GOT3 (cell line): ENCODE results near the gene HMCN2.

ENCODE experiments used
- DNase-seq: peaks from one replicate; lab custom pipeline; 2025; ENCODE audit warnings: mixed read lengths; lab: John Stamatoyannopoulos, UW

Gene HMCN2

DNA sequence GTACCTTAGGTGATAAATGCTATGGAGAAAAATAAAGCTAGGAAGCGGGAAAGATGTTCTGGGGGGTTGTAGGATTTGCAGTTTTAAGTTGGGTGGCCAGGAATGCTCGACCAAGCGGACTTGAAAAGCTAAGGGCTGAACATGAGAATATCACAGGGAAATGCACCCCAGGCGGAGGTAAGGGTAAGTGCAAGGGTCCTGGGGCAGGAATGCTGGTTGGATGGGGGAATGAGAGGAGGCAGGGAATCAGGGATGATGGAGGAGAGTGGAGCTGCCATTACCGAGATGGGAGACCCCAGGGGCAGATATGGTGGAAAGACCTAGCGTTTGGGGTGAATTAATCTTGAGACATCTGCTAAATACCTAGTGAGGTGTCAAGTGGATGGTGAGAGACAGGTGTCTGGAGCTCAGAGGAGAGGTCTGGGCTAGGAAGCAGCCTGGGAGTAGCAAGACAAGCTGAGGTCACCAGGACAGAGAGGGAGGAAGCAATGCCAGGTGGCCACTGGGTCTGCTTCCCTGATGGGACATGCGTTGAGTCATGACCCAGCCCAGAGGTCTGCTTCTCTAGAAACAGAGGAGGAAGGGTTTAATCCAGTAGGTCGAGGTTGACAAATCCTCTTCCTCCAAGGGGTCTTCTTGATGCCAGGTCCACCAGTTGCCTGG is 101.5 kb downstream of the HMCN2 start:
- no peak for DNase-seq

DNA sequence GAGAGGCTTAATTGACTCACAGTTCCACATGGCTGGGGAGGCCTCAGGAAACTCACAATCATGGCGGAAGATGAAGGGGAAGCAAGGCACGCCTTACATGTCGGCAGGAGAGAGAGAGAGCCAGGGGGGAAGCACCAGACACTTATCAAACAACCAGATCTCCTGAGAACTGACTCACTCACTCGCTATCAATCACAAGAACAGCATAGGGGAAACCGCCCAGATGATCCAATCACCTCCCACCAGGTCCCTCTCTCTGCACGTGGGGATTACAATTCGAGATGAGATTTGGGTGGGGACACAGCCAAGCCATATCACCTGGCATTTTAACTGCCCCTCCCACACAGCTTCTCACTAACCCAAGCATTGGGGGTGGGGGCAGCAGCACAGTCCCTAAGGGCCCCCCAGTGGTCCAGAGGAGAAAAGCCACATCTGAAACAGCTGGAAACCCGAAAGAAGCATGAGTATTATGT is 103.1 kb downstream of the HMCN2 start:
- DNase-seq = no peak

DNA sequence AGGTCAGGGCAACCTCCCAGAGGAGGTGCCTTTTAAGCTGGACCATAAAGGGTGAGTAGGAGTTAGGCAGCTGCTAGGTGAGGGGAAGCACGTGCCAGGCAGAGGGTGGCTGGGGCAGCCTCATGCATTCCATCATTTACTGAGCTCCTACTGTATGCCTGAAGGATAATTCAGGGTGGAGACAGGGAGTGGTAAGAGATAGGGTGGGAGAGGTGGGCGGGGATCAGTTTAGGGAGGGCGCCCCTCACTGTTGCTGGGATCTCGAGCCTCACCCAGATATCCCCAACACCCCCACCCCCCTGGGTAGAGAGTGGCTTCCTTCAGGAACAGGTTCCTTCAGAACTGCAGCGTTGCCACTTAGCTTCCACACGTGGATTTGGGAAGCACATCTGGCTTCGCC is 104.7 kb downstream of the HMCN2 start:
- no peak for DNase-seq

DNA sequence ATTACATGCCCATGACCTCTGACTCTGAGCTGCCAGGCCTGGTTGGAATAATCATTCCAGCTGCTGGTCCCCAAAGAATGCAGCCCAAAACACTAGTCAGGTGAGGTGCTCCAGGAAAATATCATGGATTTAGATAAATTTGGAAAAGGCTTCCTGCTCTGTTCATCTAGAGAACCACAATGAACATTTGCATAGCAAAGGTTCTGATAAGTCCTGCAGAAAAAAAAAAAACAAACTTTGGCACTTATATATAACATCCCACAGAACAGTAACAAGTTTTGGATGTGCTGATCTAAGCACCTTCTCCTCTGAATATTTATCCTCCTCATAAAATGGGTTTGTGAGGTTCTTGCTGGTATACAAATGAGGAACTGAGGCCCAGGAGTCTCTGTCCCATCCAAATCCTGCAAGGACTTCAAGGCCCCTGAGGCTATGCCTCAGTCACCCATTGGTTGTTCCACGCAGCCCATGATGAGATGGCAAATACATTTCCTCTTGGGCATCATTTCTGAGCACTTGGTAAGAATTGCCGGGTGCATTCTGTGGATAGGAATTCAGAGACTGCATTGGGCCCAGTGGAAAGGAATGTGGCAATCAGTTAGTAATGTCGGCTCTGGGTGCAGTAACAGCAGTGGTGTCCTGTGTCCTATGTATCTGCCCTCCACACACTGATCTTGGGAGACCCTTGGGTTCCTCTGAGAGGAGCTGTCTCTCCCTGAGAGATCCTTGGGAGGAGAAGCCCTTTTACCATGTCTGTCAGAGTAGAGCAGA is 105.8 kb downstream of the HMCN2 start:
- DNase-seq = no peak

DNA sequence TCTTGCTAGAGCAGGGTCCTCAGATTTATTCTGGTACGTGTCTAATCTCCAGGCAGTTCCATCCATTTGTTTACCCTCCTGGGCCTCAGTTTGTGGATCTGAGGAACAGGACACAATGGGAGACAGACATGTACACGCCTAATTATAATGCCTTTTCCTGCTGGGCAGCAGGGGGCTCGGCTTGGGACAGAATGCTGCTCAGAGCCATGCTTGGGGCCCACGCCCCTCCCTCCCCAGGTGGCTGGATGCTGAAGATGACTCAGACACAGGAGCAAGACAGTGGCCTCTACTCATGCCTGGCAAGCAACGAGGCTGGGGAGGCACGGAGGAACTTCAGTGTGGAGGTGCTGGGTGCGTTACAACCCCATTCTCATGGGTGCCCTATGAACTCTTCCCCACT is 106.5 kb downstream of the HMCN2 start:
- no peak for DNase-seq

DNA sequence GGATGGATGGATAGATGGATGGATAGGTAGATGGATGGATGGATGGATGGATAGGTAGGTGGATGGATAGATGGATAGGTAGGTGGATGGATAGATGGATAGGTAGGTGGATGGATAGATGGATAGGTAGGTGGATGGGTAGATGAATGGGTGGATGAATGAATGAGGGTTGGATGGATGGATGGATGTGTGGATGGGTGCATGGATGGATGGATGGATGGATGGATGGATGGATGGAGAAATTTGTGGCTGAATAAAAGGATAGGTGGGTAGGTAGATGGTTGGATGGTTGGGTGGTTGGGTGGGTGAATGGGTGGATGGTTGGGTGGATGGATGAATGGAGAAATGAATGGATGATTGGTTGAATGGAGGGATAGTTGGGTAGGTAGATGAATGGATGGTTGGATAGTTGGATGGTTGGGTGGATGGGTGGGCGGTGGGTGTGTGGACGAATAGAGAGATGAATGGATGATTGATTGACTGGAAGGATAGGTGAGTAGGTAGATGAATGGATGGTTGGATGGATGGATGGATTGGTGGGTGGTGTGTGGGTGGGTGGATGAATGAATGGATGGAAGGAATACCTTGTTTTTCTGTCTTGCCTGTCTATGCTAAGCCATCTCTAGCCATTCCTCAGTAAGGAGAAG is 108.2 kb downstream of the HMCN2 start:
- no peak for DNase-seq

DNA sequence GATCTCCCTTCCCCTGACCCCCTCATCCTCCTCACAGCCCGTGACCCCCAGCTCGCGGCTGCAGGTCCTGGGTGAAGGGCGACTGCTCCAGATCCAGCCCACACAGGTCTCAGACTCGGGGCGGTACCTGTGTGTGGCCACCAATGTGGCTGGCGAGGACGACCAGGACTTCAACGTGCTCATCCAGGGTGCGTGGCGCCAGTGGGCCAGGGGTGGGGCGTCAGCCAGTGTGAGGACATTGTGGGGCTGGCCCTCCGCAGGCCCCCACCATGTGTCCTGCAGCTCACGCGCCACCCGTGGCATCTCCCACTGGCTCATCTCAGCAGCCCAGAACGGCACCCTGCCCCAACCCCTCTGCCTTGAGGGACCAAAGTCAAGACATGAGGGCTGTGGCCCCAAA is 112.1 kb downstream of the HMCN2 start:
- no peak for DNase-seq

DNA sequence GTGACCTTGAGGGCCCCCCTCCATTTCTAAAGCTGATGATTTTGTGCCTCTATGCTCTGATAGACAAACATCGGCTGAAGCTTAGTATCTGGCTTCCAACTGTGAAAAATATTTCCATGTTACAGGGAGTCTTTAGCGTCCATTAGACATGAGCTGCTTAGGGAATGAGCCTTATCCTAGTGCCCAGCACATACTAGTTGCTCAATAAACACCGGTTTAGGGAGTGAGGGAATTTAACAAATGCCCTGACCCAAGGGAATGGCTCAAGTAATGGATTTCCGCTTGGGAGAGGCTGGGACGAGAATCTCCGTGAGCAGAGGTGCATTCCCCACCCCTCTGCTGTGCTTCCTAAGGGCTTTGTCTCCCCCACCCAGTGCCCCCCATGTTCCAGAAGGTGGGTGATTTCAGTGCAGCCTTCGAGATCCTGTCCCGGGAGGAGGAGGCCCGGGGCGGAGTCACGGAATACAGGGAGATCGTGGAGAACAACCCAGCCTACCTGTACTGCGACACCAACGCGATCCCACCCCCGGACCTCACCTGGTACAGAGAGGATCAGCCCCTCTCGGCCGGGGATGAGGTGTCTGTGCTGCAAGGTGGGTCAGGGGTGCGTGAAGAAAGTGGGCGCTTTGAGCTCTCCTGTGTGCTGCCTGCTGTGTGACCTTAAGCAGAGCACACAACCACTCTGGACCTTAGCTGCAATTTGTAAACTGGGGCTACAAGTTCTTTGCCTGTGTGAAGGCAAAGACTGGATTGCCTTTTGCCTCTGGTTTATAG is 113.5 kb downstream of the HMCN2 start:
- no peak for DNase-seq

DNA sequence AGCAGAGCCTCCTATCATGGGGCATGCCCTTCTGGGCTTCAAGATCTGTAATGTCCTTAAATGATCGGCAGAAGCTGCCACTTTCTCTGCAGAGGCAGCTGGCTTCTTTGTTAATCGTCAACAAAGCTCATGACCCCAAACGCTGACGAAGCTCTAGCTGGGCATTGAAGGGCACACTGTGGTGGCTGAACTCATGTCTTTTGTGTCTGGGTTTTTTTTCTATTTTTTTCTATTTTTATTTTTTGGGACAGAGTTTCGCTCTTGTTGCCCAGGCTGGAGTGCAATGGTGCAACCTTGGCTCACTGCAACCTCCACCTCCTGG is 114.0 kb downstream of the HMCN2 start:
- no peak for DNase-seq

DNA sequence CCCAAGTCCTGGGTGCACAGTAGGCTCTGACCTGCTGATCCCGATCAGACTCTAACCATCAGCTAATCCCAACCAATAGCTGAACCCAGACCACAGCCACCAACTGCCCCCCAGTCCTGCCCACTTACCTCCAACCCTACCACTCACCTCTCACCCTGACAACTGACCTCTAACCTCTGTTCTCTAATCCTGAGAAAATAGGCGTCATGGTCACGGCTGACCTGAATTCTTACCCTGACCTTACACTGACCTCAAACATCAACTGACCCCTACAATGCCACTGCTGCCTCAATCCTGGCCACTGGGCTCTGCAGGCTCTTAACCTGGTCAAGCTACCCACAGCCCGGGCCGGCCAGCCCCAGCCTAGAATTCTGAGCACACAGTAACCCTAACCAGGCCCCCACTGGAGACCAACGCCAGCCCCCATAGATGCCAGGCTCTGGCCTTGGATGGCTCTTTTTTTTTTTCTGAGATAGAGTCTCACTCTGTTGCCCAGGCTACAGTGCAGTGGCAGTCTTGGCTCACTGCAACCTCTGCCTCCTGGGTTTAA is 115.4 kb downstream of the HMCN2 start:
- DNase-seq = no peak

DNA sequence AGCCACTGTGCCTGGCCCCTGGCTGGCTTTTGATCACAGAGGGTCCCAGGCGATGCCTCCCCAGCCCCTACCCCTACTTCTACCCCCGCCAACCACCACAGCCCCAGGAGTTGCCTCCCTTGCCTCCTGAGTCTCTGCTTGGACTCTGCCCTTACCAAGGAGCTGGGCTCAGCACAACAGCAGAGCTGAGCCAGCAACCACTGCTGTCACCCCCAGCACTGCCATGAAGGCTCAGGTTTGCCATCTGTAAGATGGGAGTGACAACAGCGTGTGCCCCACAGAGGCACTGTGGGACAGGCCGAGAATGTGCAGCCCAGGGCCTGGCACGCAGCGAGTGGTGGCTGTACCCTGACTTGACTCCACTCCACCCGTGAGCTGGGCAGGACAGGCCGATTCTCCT is 116.1 kb downstream of the HMCN2 start:
- no peak for DNase-seq

DNA sequence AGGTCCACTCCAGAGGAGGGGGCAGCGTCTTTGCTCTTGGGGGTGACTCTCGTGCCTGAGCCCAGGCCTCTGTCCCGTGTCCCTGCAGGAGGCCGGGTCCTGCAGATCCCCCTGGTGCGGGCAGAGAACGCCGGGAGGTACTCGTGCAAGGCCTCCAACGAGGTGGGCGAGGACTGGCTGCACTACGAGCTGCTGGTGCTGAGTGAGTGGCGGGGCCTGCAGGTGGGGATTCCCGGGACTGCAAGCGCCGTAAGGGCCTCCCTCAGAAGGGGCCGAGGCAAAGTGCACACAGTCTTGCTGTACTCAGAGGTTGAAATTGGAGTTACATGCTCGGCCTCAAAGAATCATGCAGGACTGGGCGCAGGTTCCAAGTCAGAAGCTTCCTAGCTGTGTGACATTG is 116.5 kb downstream of the HMCN2 start:
- DNase-seq = no peak

DNA sequence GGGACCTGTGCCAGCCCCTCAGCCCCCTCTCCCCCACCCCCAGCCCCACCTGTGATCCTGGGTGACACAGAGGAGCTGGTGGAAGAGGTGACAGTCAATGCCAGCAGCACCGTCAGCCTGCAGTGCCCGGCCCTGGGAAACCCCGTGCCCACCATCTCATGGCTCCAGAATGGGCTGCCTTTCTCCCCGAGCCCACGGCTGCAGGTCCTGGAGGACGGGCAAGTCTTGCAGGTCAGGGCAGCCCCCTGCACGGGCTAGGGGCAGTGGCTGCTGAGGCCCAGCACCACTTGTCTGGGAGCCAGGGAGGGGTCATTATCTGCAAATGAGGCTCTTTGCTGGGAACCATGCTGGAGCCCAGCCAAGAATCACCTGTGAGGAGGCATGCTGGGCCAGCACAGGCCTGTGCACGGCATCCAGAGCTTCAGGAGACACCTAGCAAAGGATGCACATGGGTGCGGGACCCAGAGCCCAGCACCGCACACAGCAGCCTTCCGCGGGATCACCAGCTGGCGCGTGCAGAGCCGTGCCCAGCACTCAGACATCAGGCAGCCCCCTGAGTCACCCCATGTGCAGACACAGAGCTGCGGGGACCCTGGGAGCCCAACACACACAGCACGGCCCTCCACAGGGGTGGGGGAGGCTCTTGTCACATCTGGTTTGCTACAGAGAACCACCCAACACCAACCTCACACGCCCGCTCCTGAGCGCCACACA is 117.2 kb downstream of the HMCN2 start:
- no peak for DNase-seq

DNA sequence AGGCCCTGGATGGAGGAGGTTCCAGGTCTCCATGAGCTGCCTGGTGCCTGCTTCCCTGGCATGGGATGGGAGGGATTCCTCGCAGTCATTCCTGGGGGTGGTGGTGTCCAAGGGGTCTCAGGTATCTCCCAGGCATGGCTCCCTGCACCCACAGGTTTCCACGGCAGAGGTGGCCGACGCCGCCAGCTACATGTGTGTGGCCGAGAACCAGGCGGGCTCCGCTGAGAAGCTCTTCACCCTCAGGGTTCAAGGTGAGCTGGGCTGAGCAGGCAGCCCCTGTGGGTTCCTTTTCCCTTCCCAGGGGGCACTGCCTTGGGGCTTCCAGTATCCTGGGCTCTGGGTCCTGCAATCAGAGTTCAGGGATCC is 117.8 kb downstream of the HMCN2 start:
- no peak for DNase-seq

DNA sequence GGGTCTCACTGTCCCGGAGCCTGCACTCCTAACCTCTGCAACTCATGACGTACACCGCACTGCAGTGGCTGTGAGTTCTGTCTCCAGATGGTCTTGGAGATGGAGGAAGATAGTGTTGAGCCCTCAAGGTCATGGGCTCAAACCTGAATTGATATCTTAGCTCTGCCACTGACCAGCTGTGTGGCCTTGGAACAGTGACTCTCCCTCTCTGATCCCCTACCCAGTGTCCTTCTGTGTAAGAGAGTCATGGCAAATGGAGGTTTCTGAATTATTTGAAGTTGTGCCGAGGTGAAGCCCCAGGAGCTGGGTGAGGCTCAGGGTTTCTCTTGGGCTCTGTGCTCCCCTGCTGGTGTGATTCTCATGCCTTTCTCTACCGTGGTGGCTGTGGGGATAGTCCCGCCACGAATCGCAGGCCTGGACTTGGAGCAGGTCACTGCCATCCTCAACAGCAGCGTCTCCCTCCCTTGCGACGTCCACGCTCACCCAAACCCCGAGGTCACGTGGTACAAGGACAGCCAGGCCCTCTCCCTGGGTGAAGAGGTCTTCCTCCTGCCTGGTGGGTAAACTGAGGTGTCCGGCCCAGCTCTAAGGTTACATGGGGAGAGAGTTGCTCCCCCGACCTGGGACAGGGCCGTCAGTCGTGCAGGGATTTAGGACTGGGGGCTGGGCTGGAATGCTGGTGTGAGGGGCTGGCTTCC is 118.6 kb downstream of the HMCN2 start:
- DNase-seq = no peak

DNA sequence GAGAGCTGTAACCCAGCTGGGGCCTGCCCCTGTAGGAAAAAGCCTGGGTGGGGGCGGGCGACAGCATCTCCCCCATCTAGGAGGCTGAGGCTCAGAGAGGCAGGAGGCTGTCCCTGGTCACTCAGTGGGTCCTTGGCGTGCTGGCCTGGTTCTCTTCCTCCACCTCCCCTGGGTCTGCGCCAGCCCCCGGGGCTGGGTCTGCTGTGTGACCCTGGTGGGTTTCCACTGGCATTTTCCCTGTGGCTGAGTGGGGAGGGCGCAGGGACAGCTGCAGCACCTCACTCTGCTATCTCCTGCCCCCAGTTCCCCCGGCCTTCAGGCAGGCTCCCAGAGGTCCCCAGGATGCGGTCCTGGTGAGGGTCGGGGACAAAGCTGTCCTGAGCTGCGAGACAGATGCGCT is 119.7 kb downstream of the HMCN2 start:
- no peak for DNase-seq

DNA sequence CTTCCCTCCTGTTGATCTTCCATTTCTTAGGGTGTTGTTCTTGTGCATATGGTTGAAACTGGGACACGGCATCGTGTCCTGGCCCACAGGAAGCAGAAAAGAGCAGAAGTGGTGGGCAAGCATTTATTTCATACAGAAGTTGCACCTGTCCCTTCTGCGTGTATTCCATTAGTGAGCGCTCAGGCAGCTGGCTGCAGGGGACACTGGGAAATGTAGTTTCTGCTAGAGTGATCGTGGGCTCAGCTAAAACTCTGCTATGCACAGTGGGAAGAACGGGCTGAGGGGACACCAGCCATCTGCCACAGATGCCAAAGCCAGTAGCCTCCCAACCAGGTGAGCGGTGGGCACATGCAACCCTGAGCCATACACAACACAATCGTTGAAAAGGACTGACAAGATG is 121.8 kb downstream of the HMCN2 start:
- no peak for DNase-seq

DNA sequence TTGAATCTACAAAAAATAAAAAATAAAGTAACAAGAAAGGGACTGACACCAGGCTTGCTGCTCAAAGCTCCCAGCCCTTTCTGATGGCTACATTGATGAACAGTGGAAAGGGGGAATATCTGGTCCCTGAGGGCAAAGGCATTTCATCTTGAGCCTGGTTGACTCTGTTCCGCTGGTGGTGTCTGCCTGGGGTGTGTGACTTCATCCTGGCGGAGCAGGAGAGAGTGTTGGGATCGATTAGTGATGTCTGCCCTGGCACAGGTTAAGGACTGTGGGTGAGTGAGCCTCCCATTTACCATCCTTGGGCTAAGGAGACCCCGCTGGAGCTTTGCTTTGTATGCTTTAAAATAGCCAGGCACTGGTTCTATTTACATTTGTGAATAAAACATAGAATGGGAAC is 122.3 kb downstream of the HMCN2 start:
- DNase-seq = no peak

DNA sequence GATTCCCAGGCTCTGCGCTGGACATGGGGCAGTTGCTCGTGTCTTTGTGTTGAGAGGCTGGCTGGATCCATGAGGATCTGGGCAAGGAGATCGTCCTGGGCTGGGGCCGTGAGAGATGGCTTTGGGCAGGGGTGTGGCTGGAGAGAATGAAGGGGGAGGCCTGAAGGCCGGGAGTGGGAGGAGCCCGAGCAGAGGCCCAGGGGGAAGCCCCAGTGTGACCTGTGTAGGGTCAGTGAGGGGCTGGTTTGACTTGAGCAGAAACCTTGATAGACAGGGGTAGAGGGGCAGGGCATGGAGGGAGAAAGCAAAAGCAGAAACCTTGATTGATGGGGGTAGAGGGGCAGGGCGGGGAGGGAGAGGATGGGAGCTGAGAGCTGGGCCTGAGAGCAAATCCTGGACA is 124.8 kb downstream of the HMCN2 start:
- DNase-seq = no peak

DNA sequence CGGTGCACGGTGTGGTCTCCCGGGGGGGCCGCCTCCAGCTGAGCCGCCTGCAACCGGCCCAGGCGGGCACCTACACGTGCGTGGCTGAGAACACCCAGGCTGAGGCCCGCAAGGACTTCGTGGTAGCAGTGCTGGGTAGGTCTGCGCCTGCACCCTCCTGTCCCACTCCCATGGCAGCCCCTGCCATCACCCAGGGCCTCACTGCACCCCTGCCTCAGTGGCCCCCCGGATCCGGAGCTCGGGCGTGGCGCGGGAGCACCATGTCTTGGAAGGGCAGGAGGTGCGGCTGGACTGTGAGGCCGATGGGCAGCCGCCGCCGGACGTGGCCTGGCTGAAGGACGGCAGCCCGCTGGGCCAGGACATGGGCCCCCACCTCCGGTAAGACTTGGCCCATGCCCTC is 125.4 kb downstream of the HMCN2 start:
- DNase-seq = no peak

DNA sequence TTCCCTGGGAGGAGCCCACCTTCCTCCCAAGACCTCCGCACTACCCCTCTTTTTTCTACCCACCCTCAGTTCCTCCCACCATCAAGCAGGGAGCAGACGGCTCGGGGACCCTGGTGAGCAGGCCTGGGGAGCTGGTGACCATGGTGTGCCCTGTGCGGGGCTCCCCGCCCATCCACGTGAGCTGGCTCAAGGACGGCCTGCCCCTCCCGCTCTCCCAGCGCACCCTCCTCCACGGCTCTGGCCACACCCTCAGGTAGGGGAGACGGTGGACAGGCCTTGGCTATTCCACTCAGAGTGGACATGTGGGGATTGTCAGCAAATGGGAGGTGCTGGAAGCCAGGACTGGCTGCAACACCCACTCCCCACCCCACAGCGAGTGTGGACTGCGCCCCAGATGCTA is 126.3 kb downstream of the HMCN2 start:
- DNase-seq = no peak
